Measurements from ENCODE around the gene RHOBTB3.
"Not testable (repeated sequence)": the region's sequence is repeated elsewhere in the genome, so short reads cannot be mapped to it uniquely, and the experiment has no call there.

Gene RHOBTB3

DNA sequence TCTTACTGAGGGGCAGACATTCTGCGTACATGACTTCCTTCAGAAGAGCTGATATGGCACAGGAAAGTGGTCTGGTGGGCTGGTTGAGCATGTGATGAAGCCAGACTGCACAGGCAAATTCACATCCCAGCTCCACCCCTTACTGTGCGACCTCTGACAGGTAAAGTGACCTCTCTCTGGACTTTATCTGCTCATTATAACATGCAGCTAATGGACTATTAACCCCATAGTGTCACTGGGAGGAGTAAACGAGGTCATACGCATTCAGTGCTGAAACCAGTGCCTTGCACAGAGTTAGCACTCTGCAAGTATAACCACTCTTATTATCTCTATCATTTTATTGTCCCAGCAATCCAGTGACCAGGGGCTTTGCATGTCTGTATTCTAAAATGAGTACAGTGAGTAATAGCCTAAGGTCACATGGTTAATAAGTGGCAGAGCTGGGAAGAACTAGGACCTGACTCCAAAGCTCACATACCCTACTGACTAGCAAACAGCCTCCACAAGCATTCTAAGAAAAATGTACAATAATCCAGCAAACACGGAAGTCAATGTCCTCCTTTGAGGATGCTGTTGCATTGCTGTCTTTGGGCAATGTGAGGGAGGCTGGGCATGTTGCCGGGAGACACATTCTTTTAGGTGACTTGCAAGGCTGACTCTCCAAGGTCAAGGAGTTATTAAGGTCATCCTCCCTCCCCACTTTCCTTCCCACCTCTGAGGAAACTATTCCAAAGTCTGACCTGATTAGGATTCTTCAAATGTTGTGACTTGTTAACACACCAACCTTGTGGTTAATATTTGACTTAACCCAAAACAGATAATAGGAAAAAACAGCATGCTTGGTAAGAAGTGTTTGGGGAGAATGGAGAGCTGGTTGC lies 72.4 kb downstream of the RHOBTB3 start:
- DNase-seq = no peak

DNA sequence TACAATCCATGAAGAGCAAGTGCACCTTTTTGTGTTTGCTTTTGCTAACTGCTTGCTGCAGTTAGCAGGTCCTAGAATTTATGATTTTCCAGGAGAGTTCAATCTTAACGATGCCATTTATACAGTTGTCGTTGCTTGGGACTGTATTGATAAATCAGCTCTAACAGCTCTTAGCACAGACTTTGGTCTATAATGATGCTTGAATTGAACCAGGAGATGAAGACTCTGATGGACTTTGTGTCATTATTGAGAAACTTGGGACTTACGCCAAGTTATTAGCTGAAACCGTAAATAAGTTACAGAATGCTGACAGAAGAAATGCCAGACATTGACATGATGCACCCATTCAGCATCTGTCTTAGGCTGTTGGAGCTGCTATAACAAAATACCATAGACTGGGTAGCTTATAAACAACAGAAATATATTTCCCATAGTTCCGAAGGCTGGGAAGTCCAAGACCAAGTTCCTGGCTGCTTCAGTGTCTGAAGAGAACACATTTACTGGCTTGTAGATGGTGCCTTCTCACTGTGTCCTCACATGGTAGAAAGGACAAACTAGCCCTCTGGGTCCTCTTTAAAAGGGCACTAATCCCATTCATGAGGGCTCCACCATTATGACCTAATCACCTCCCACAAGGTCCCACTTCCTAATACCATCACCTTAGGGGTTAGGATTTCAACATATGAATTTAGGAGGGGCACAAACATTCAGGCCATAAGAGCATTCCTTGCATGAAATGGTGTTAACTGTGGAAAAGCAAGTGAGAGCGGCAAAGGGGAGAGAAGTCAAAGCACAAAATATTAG lies 73.8 kb downstream of the RHOBTB3 start:
- DNase-seq = no peak

DNA sequence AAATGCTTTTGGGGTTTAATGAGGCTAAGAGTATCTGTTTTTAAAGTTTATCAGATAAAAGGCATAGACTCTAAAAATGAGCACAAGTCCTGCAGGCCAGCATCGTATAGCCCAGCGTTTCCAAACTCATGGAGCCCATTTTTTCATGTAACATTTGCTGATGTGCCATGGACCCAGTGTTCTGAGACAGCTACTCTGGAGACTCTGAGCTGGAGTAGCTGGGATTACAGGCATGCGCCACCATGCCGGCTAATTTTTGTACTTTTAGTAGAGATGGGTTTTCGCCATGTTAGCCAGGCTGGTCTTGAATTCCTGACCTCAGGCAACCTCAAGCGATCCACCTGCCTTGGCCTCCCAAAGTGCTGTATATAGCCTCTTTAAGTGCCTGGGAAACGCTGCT lies 75.6 kb downstream of the RHOBTB3 start:
- DNase-seq = no peak

DNA sequence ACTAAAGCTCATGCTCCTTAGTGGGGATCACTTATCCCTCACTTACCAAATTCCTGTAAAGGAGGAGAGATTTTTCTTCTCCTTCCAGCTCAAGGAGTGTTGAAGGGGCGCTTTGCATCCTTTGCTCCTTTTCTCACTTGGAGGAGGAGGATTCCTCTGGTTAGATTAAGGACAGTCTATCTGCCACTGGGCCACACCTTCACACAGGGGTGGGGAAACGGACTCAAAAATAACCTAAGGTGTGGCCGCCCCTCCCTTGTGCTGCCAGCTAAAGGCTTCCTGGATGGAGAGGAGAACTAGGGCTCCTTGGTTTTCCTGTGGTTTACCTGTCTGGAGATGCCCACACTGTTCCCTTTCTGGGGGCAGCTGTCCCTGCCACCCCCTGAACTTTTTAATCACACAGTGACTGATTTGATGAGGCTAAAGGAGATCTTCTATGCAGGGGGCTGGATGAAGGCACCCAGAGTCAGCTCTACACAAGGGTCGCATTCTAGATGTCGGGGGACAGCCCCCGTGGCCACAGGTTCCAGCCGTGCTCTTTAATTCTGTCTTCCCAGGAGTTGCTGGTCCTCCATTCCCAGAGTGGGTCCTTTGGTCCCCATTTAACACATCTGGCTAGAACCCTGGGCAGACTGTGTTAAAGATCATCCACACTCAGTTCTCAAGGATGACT lies 77.0 kb downstream of the RHOBTB3 start:
- DNase-seq = no peak

DNA sequence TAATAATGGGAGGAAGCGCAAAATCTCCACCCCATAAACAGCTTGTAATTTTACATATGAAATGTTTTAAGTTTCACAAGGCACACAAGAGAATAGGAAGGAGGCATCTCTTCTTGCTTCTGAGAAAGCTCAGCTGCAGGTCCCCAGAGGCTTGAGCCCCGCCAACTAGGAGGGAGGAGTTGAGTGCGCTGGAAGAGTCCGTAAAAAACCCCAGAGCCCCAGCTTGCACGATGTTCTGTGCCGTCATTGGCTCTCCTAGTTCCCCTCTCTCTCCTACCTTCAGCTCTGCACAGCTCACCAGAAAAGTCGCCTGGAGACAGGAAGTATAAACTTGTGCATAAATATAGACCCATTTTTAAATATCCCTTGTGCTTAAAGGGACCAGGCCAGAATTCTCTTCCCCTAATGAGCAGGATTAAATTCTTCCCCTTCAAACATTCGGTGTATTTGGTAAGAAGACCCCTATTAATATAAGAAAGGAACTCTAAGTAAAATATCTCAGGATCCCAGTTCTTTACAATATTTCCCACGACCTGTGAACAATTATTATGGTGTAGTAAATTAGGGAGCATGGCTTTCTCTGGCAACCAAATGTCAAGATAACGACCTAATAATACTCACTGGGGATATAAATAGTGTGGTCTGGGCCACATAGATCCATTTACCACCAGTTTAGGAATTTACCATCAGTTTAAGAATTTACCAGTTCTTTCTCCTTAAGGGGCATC lies 77.7 kb downstream of the RHOBTB3 start:
- no peak for DNase-seq

DNA sequence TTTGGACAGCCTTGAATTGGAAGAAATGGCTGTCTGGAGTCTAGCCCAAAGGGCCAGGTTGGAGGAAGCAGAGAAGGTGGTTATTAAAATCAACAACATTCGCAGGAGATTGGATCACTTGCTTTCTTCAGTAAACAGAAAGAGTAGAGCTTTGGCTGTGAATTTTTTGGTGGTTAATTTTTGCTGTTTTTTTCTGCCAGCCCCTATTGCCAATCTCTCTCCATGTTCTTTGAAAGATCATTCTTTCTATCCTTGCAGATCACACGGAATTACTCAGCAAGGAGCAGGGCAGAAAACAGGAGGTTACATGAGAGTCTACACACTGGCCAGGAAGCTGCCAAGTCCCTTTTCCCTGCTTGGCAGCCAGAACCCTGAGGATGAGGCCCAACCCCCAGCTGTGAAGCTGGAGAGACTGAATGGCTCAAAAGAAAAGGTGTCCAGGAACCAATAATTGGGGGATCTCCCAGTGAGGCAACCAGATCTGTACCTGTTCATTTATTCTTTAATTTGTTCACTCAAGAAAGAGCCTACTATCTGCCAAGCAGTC lies 78.4 kb downstream of the RHOBTB3 start:
- DNase-seq = peak; percentile 23

DNA sequence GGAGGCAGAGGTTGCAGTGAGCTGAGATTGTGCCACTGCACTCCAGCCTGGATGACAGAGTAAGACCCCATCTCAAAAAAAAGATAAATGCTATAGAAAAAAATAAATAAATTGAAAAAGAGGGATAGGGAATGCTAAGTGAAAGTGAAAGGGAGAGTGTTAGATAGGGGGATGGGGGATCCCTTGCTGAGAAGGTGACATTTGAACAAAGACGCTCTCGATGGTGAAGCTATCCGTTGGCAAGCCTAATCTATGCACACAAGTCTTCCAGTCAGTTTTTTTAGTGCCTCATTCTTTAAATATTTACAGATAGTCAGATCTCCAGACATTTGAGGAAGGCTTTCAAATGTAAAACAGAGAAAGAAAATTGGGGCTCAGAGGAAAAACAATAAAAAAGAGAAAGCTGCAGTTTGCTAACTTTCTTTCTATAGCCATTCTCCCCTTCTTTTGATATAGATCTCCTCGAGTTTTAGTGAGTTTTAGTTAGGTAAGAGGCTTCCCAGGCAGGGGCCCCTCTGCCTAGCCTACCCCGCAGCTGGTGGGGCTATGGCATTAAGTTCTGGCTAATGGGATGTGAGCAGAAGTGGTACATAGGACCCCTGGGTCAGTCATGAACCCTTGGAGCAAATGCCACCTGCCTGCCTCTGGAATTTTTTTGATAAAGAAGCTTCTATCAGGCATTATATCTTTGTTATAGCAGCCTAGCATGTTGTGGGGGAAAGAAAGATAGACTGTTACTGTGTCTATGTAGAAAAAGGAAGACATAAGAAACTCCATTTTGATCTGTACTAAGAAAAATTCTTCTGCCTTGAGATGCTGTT lies 79.4 kb downstream of the RHOBTB3 start:
- peak; percentile 25 for DNase-seq

DNA sequence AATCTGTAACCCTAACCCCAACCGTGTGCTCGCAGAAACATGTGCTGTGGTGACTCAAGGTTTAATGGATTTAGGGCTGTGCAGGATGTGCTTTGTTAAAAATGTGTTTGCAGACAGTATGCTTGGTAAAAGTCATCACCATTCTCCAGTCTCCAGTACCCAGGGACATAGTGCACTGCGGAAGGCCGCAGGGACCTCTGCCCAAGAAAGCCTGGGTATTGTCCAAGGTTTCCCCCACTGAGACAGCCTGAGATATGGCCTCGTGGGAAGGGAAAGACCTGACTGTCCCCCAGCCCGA lies 79.9 kb downstream of the RHOBTB3 start:
- not testable (repeated sequence) for DNase-seq

DNA sequence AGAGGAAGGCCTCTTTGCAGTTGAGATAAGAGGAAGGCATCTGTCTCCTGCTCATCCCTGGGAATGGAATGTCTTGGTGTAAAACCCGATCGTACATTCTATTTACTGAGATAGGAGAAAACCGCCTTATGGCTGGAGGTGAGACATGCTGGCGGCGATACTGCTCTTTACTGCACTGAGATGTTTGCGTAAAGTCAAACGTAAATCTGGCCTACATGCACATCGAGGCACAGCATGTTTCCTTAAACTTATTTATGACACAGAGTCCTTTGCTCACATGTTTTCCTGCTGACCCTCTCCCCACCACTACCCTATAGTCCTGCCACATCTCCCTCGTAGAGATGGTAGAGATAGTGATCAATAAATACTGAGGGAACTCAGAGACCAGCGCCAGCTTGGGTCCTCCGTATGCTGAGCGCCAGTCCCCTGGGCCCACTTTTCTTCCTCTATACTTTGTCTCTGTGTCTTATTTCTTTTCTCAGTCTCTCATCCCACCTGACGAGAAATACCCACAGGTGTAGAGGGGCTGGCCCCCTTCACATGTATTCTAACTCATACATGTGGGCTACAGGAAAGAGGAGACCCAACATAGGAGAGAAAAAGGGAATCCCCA lies 80.4 kb downstream of the RHOBTB3 start:
- not testable (repeated sequence) for DNase-seq

DNA sequence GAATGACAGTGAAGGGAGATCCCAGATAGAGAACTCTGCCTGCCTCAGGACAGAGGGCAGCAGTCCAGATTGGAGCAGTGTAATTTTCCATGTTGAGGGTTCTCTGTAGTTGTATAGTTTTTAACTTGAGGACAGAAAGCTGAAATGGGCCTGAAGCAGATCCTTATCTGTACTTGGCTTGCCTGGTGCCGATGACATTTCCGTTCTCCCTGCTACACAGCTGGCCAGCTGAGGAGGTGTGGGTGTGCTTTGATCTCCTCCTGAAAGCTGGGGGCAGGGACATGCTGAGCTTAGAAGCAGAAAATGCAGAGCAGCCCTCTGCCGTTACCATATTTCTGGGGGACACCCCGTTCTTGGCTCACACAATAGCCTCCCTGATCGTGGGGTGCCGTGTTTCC lies 80.9 kb downstream of the RHOBTB3 start:
- no peak for DNase-seq

DNA sequence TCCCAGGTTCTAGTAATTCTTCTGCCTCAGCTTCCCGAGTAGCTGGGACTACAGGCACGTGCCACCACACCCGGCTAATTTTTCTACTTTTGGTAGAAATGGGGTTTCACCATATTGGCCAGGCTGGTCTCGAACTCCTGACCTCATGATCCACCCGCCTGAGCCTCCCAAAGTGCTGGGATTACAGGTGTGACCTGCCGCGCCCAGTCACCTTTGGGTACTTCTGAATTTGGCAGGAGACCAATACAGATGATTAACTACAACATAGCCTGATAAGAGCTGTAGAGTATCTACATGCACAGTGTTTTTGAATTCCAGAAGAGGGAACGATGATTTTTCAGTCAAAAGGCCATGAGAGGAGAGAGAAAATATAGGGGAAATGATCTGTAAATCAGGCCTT lies 81.9 kb downstream of the RHOBTB3 start:
- not testable (repeated sequence) for DNase-seq

DNA sequence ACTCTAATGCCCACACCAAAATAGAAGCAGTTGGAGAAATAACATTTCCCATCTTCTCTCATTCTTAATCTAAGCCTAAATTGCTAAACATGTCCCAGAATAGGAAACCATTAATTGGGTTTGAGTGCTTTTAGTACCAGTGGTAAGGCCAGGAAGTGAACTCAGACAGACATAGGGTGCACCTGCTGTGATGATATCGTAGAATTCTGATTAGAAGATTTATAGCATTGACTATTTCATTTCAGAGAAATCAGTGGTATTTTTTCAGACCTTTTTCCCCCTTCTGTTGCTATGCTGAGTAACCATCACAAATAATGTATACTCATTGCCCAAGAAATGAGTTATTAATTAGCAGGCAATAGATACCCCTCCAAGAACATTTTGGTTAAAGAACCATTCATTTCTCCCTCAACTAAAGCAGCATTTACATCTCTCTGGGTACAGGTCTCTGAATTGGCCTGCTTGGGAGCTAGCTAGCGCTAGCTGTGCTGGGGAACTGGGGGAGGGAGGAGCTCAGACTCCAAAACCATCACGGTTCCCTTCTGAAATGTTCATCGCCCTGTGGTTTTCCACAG lies 84.1 kb downstream of the RHOBTB3 start:
- no peak for DNase-seq

DNA sequence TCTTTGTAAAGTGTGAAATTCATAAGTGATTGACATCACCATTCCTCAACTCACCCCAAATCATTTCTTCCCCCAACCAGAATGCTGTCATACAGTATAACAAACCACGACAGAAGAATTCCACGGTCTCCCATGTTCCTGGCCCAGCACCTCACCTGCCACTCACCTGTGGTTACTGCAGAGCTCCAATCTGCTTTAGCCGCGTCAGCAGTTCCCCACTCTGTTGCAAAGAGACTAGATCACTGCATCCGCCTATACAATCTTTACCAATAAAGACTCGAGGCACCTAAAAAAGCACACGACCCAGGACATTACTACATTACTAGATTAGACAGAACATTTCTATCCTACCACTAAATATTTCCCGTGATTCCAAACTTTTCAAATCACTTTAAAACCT lies 85.2 kb downstream of the RHOBTB3 start:
- no peak for DNase-seq

DNA sequence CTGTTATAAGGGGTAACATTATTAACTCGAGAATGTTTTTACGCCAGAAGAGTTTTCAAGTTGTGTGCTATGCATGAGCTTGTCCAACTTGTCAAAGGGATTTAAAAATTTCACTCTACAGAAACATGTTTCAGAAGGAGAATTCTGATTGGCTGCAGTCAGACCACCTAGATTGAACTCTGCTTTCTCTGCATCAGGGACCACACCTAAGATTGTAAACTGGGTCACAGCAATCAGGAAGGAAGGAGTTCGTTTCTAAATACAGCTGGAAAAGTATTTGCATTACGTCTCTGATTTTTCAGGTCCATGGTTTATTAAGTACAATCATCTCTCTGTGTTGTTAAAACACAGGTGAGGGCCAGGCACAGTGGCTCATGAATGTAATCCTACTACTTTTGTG lies 85.6 kb downstream of the RHOBTB3 start:
- DNase-seq = no peak

DNA sequence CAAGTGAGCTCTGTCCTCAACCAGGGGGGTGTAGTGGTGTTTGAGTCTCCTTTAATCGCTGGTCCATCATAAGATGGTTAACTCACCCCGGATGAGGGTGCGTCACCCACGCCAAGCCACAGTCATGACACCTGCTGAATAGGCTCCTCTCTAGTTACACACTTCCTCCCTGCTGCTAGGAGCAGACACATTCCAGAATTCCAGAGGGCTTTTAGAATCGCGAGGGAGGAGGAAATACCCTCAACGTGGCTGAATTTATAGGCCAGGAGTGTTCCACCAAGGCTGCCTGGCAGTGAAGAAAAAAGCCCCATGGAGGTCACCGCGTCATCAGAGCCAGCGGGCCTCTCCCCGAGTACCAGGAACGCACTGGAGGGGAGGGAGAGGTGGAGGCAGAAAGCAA lies 86.3 kb downstream of the RHOBTB3 start:
- peak; percentile 39 for DNase-seq

DNA sequence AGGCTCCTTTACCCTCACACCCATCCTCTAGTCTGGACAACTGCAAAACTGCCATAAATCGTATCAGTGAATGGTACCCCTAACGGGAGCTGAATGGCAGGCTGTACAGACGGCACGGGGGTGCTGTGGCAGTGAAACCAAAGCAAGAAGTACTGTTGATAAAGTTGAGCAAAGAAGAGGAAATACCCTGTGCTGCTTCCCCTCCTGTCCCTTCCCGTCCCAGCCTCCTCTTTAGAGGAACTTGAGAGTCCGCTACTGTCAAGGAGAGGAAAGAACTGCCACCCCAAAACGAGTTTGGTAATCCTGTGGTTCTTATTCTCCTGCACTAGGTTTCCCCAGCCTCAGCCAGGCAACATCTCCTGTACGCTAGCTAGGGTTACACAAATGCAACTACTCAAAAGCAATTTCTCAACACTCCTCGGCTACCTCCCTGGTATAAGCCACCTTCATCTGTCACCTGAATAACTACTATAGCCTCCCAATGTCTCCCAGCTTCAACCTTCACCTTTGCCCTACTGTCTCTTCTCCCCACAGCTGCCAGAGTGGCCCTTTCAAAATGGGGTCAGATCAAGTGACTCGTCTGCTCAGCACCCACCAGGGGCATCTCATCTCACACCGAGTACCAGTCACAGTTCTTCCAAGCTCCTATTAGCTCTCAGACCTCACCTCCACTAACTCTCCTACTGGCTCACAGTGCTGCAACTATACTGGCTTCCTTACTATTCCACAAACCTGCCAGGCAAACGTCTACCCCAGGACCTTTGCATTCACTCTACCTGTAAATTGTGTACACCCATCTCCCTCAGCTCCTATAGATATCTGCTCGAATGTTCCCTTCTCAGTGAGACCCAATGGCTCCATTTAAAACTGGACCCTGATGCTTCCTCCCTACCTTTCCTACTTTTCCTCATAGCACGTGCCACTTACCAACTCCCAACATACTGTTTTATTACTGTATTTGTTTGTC lies 87.3 kb downstream of the RHOBTB3 start:
- no peak for DNase-seq

DNA sequence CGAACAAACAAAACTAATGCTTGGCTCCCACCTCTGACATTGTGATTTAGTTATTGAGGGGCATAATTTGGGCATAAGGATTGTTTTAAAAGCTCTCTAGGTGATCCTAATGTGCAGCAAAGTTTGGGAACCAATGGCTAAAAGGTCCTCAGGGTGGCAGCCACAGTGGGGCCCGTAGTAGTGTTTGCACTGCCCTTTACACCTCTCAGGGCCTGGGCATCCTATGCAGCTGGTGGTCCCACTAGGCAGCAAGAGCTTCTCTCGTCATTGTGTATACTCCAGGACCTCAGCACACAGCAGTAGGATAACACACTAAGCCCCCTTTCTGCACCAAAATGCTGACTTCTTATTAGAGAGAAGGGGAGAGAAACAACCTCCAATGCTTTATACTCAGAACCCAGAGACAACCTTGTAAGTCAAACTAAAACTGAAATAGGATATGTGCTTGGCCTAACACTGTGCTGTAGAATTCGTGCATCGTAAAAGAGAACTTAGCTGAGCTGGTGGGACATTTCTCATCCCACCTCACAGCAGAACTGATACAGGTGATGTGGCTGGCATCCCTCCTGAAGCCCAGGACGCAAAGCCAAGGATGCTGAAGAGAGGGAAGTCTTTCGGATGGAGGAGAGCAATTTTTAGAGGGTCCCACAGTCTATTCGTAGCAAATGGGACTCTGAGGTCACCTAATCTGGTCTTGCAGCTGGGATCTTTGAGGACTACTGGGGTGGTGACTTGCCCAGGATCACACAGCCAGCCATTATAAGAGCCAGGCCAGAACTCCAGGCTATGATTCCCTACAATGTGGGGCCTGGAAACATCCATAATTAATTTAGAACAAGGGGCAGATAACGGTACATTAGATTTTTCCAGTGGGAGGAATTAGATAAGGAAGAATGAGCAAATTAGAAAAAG lies 90.2 kb downstream of the RHOBTB3 start:
- DNase-seq = no peak

DNA sequence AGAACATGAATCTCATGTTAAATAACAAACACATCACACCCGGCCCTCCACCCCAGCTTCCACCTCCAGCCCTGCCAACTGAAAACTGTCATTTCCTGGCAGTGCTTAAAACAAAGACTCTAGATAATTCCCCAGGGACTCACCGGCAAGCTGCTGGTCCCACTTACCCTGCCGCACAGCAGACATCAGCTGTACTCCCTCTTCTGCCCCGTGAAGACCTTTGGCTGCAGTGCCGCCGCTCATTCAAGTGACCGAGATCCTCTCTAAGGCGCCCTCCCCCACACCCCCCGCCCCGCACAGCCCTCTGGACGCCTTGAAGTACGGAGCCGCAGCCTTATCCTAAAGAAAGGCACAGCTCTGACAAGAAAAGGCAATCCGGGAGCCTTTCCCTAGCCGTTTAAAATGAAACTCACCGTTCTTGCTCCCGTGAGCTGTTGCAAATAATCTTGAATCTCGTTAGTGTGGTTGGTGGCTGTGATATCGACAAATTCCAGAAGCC lies 91.0 kb downstream of the RHOBTB3 start:
- peak; percentile 44 for DNase-seq
